GM23248 (cell line): Measurements from ENCODE around the gene DAB2IP. TPM values are rescaled to one million over a fixed set of nuclear protein-coding genes. Genes with fewer than 3 reads are reported as not detected.

Experiments used
- DNase-seq: peaks from one replicate; pipeline ENCODE4 v3.0.0-alpha.2; 2015
- H2AFZ ChIP-seq: fragments of 200-600 bp; sonication (generic); 2 replicates; pipeline ENCODE4 v1.6.1; 2016; ENCODE audit warnings: antibody characterized with exemption
- H3F3A ChIP-seq: fragments of 200-600 bp; sonication (generic); 2 replicates; pipeline ENCODE4 v1.6.1; 2016; ENCODE audit warnings: mild to moderate bottlenecking, antibody characterized with exemption, mixed run types; ENCODE audit not compliant: insufficient read depth
- H3K27ac ChIP-seq: fragments of 200-600 bp; sonication (generic); 2 replicates; pipeline ENCODE4 v1.5.1; 2016; ENCODE audit warnings: mild to moderate bottlenecking
- H3K27me3 ChIP-seq: fragments of 200-600 bp; sonication (generic); replicated peaks from 2 replicates; pipeline ENCODE4 v1.6.1; 2016; ENCODE audit warnings: mild to moderate bottlenecking; ENCODE audit not compliant: insufficient read depth
- H3K36me3 ChIP-seq: fragments of 200-600 bp; sonication (generic); 2 replicates; pipeline ENCODE4 v1.6.1; 2016; ENCODE audit warnings: low read depth, mild to moderate bottlenecking
- H3K4me1 ChIP-seq: fragments of 200-600 bp; sonication (generic); 2 replicates; pipeline ENCODE4 v1.6.1; 2016; ENCODE audit warnings: mild to moderate bottlenecking; ENCODE audit not compliant: insufficient read depth
- H3K4me2 ChIP-seq: fragments of 200-600 bp; sonication (generic); one replicate; pipeline ENCODE4 v1.6.1; 2016; ENCODE audit warnings: mild to moderate bottlenecking; ENCODE audit not compliant: unreplicated experiment
- H3K4me3 ChIP-seq: fragments of 200-600 bp; sonication (generic); 2 replicates; pipeline ENCODE4 v1.5.1; 2016; ENCODE audit warnings: mild to moderate bottlenecking
- H3K79me2 ChIP-seq: fragments of 200-600 bp; sonication (generic); 2 replicates; pipeline ENCODE4 v1.6.1; 2016; ENCODE audit warnings: mild to moderate bottlenecking; ENCODE audit not compliant: insufficient read depth
- H3K9ac ChIP-seq: fragments of 200-600 bp; sonication (generic); 2 replicates; pipeline ENCODE4 v1.6.1; 2016; ENCODE audit warnings: mild to moderate bottlenecking
- H3K9me2 ChIP-seq: fragments of 200-600 bp; sonication (generic); 2 replicates; pipeline ENCODE4 v1.6.1; 2016; ENCODE audit warnings: mixed run types, mild to moderate bottlenecking, moderate library complexity; ENCODE audit not compliant: insufficient read depth
- H3K9me3 ChIP-seq: fragments of 200-600 bp; sonication (generic); one replicate; pipeline ENCODE4 v1.6.1; 2017; ENCODE audit warnings: low read depth
- H4K20me1 ChIP-seq: fragments of 200-600 bp; sonication (generic); 2 replicates; pipeline ENCODE4 v1.6.0; 2016; ENCODE audit not compliant: insufficient read depth
- EZH2 ChIP-seq: fragments of 200-600 bp; sonication (generic); IDR thresholded peaks from 2 replicates; pipeline ENCODE4 v1.6.1; 2018; ENCODE audit warnings: antibody characterized with exemption, mild to moderate bottlenecking; ENCODE audit not compliant: insufficient read depth, poor library complexity, severe bottlenecking
- EZH2phosphoT487 ChIP-seq: fragments of 200-600 bp; sonication (generic); IDR thresholded peaks from 2 replicates; pipeline ENCODE4 v1.6.1; 2018; ENCODE audit warnings: antibody characterized with exemption, moderate library complexity, mild to moderate bottlenecking, low read depth; ENCODE audit not compliant: insufficient read depth
- WGBS, 2 experiments: methylation state at CpG; one replicate each; pipeline ENCODE4 v1.1.6; 2015 to 2017; ENCODE audit warnings: low lambda C conversion rate in 2 of 2, low coverage in 1 of 2; ENCODE audit errors: missing lambda C conversion rate in 2 of 2; 5-methylcytosine and 5-hydroxymethylcytosine counted together
- in situ Hi-C: fragments of 300-500 bp; cut with MboI; formaldehyde crosslinking; loops from 2 replicates; pipeline ENCODE4 v1.15.0; 2020
- polyA plus RNA-seq: library from polyadenylated mRNA; unstranded; fragments of >200 nt; fragmentation: Nextera tagmentation; extraction: Ambion mirVana; gene quantifications from 2 replicates; pipeline ENCODE4 v1.2.1, GENCODE V29; 2016
- total RNA-seq: library from RNA; depleted of rRNA; stranded (reverse); fragments of >200 nt; shearing (Covaris generic); gene quantifications from 2 replicates; pipeline ENCODE4 v1.2.3, GENCODE V29; 2014

DAB2IP gene
- total and polyA plus RNA-seq, 2 experiments from 2014 or later: 2.6 to 19.7 TPM

DNA sequence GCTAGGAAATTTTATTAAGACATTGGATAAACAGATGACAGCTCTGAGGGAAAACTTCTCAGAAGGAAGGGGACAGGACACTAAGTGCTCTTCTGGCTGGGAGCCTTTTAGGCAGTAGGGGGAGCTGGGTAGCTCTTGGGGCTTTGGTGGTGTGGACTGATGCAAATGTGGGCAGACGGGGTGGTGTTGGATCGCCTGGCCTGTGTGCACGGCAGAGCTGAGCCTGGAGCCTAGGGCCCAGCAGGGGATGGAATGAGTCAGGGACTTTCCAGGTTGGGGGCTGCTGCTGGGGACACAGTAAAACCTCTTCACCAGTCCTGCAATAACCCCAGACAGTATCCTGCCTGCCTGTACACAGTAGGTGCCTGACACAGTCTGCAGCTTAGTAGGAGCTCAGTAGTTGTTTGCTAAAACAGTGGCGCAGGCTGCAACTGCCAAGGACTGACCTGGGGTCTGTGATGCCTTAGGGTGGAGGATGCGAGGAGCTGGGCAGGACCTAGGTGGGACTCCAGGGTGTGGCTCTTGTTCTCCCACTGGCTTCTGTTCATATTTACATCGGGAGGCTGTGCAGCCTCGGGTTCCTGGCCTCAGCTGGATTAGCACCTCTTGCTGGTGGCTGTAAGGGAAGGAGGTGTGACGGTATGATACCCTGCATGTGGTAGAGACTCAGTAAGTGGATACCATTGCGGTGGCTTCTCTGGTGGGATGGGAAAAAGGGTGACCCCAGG lies 83.8 kb downstream of the DAB2IP start:
- Histone ChIP-seq H3K27ac (no peak overlapping the region; the same call in 1 of the 2 replicates), H4K20me1 (no peaks in the 10 kb centered on the region), H3K9ac (peak overlapping the region; percentile 67), H3K4me2 (peak overlapping the region; percentile 9), H3K27me3 (no peaks in the 10 kb centered on the region), H3K4me3 (no peak overlapping the region), H2AFZ (no peak overlapping the region), H3K36me3 (no peaks in the 10 kb centered on the region), H3K9me2 (no peaks in the 10 kb centered on the region), H3K79me2 (0 out of 2 replicates have a peak, but pooled peaks cover 7% of the 10 kb centered on the region), H3F3A (peaks cover 11% of the 10 kb centered on the region; the same call in 1 of the 2 replicates), H3K4me1 (peaks cover 31% of the 10 kb centered on the region), H3K9me3 (no peaks in the 10 kb centered on the region)
- in situ Hi-C loops: no loop called here
- 61 to 67% methylated on average over 9 of the region's 9 CpGs for WGBS, 2 experiments
- peak; percentile 79 for DNase-seq
- TF ChIP-seq EZH2phosphoT487: no peak
- TF ChIP-seq EZH2: no peak

GRCh38 chr9:121735793-121736770 lies 84.6 kb downstream of the DAB2IP start:
- H3K36me3 ChIP-seq: no peaks in the 10 kb centered on the region
- 0 out of 2 replicates have a peak, but pooled peaks cover 7% of the 10 kb centered on the region for H3K79me2 ChIP-seq
- peak overlapping the region; percentile 67 for H3K9ac ChIP-seq
- no peaks in the 10 kb centered on the region for H3K9me2 ChIP-seq
- H4K20me1 ChIP-seq: no peaks in the 10 kb centered on the region
- peak overlapping the region; percentile 66 for H3K4me3 ChIP-seq
- peaks cover 11% of the 10 kb centered on the region; the same call in 1 of the 2 replicates for H3F3A ChIP-seq
- H3K4me2 ChIP-seq: peak overlapping the region; percentile 74
- peak overlapping the region; percentile 71 for H2AFZ ChIP-seq
- TF ChIP-seq EZH2phosphoT487 (no peak), EZH2 (no peak)
- no peaks in the 10 kb centered on the region for H3K9me3 ChIP-seq
- DNase-seq: peak; percentile 61
- peaks cover 31% of the 10 kb centered on the region for H3K4me1 ChIP-seq
- in situ Hi-C loops: no loop called here
- no peaks in the 10 kb centered on the region for H3K27me3 ChIP-seq
- no peak overlapping the region; the same call in 1 of the 2 replicates for H3K27ac ChIP-seq
- 13 to 23% methylated on average over 18 to 34 of the region's 57 CpGs for WGBS, 2 experiments

DNA sequence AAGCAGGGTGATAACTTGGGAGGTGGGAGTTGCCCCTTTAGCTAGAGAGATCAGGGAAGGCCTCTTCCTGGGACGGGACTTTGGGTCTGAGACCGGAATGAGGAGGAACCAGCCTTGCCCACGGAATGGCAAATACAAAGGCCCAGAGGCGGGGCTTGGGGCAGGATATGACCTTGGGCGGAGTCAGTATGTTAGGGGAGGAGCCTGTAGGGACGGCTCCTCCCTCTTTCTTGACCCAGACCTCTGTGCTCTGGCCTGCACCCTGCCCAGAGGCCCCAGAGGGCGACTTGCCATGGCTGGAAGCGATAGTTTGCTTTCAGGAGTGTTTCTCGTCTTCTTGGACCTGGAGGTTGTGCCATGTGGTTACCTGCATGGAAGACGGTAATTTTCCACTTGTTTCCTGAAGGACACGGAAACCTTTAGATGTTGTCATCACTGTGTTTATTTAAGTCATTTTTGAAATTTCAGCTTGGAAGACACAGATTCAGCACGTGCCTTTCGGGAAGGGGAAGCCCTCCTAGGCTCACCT lies 85.6 kb downstream of the DAB2IP start:
- Histone ChIP-seq H3K9me3 (no peaks in the 10 kb centered on the region), H3K4me3 (no peak overlapping the region), H3K79me2 (0 out of 2 replicates have a peak, but pooled peaks cover 3% of the 10 kb centered on the region), H2AFZ (no peak overlapping the region; the same call in 1 of the 2 replicates), H3F3A (peaks cover 11% of the 10 kb centered on the region; the same call in 1 of the 2 replicates), H3K4me2 (no peak overlapping the region), H3K4me1 (peaks cover 31% of the 10 kb centered on the region), H3K27ac (no peak overlapping the region), H3K9me2 (no peaks in the 10 kb centered on the region), H3K9ac (0 out of 2 replicates have a peak overlapping the region, but pooled peaks have one; percentile 2), H3K36me3 (no peaks in the 10 kb centered on the region), H4K20me1 (no peaks in the 10 kb centered on the region), H3K27me3 (no peaks in the 10 kb centered on the region)
- in situ Hi-C loops: no loop called here
- WGBS, 2 experiments: 87% methylated on average over 13 of the region's 13 CpGs
- peak; percentile 33 for DNase-seq
- TF ChIP-seq EZH2phosphoT487: no peak
- TF ChIP-seq EZH2: no peak

DNA sequence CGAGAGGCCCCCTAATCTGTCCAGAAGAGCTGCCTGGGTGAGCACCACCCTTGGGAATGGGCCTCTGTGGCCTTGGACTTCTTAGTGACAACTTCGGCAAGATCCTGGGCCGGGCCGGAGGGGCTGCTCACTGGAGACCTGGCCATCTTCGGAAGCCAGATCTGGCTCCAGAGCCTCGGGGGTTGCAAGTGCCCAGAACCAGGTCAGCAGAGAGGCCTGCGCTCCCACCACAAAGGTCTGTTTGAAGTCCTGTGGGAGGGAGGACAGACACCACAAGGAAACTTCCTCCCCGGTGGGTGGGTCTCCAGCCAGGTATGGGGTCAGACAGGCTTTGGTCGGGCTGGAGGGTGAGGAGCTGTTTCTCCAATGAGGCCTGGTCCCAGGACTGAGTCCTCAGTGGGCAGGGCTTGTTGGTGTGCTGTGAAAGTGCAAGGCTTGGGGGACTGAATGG lies 86.1 kb downstream of the DAB2IP start:
- no peaks in the 10 kb centered on the region for H4K20me1 ChIP-seq
- no peak for DNase-seq

More for the DNA sequence above, 86.1 kb downstream of the DAB2IP start:
- in situ Hi-C loops: no loop called here
- Histone ChIP-seq H3K9me2 (no peaks in the 10 kb centered on the region), H3K9me3 (no peaks in the 10 kb centered on the region), H3K9ac (no peak overlapping the region), H3K27ac (no peak overlapping the region), H3K4me2 (no peak overlapping the region), H3K27me3 (no peaks in the 10 kb centered on the region), H3K79me2 (no peaks in the 10 kb centered on the region), H3F3A (peaks cover 11% of the 10 kb centered on the region; the same call in 1 of the 2 replicates), H3K36me3 (no peaks in the 10 kb centered on the region), H3K4me1 (peaks cover 31% of the 10 kb centered on the region), H3K4me3 (no peak overlapping the region), H2AFZ (no peak overlapping the region)
- no peak for TF ChIP-seq EZH2phosphoT487
- TF ChIP-seq EZH2: no peak
- WGBS, 2 experiments: 90 to 96% methylated on average over 7 to 9 of the region's 9 CpGs
